Endothelial cell of umbilical vein (primary cell): ENCODE data around the gene GALNT17. TPM values are rescaled to one million over a fixed set of nuclear protein-coding genes. Genes with fewer than 3 reads are reported as not detected.
"Not testable (repeated sequence)": the region's sequence is repeated elsewhere in the genome, so short reads cannot be mapped to it uniquely, and the experiment has no call there.

Experiments used
- BruUV-seq: library from RNA; stranded (reverse); fragments of 400-500 nt; replicated peaks from 2 replicates; lab custom pipeline; 2021; lab: Mats Ljungman, UMichigan
- CTCF ChIA-PET: fragments of 300-600, 350-600 bp; sonication (Branson Sonifier 250); formaldehyde crosslinking; loops from one replicate; lab custom pipeline; 2021; ENCODE audit warnings: antibody characterized with exemption, inconsistent platforms; lab: Charles Lee
- POLR2A ChIA-PET: fragments of 300-600, 350-600 bp; sonication (Branson Sonifier 250); formaldehyde crosslinking; loops from one replicate; lab custom pipeline; 2021; ENCODE audit warnings: antibody characterized with exemption, inconsistent platforms; lab: Charles Lee
- DNase-seq: peaks from one replicate; pipeline ENCODE4 v3.0.0-alpha.2; 2011; ENCODE audit warnings: low read depth, low spot score
- FAIRE-seq: peaks from 2 replicates; lab custom pipeline; 2011; peaks lifted over from hg19 to GRCh38; lab: Jason Lieb, UNC
- H2AFZ ChIP-seq: 2 replicates; pipeline ENCODE4 v1.6.0; 2012; ENCODE audit warnings: low read depth, low read length, control low read depth, inconsistent platforms
- H3K27ac ChIP-seq: 2 replicates; pipeline ENCODE4 v1.5.1; 2011; ENCODE audit warnings: low read depth, mild to moderate bottlenecking, control low read depth, low read length, moderate library complexity; ENCODE audit not compliant: insufficient read depth
- H3K27me3 ChIP-seq, 2 experiments: 2 replicates each; pipeline versions ENCODE4 v1.6.0 to v1.6.1; 2011; ENCODE audit warnings: low read length in 2 of 2, mixed read lengths in 1 of 2; ENCODE audit not compliant: control insufficient read depth in 2 of 2, insufficient read depth in 2 of 2
- H3K36me3 ChIP-seq, 2 experiments: 2 replicates in 1 of 2; 3 replicates in 1 of 2; pipeline ENCODE4 v1.5.1; 2011; ENCODE audit warnings: low read length in 2 of 2, mild to moderate bottlenecking in 1 of 2, moderate library complexity in 1 of 2; ENCODE audit not compliant: control insufficient read depth in 2 of 2, insufficient read depth in 2 of 2; ENCODE audit errors: extremely low read depth in 1 of 2
- H3K4me1 ChIP-seq: 3 replicates; pipeline ENCODE4 v1.5.1; 2011; ENCODE audit warnings: mild to moderate bottlenecking, low read length; ENCODE audit not compliant: control insufficient read depth, insufficient read depth; ENCODE audit errors: extremely low read depth
- H3K4me2 ChIP-seq: 2 replicates; pipeline ENCODE4 v1.6.1; 2011; ENCODE audit warnings: low read length, control low read depth, mixed read lengths; ENCODE audit not compliant: insufficient read depth
- H3K4me3 ChIP-seq, 3 experiments: fragments of 200-600 bp in 1 of 3; sonication (generic), shearing (Covaris generic) in 1 of 3; replicated peaks in 1 of 3; 2 replicates each; pipeline ENCODE4 v1.5.1; 2011 to 2016; ENCODE audit warnings: control low read depth in 3 of 3, low read length in 3 of 3, mild to moderate bottlenecking in 2 of 3, inconsistent platforms in 1 of 3, low read depth in 1 of 3, moderate library complexity in 1 of 3; ENCODE audit not compliant: insufficient read depth in 1 of 3
- H3K79me2 ChIP-seq: 2 replicates; pipeline ENCODE4 v1.6.0; 2012; ENCODE audit warnings: low read length, inconsistent platforms; ENCODE audit not compliant: control insufficient read depth, insufficient read depth
- H3K9ac ChIP-seq: replicated peaks from 2 replicates; pipeline ENCODE3; 2011; ENCODE audit warnings: low read length, control low read depth; ENCODE audit not compliant: insufficient read depth; ENCODE audit errors: extremely low read depth
- H3K9me1 ChIP-seq: replicated peaks from 3 replicates; pipeline ENCODE4 v1.6.0; 2011; ENCODE audit warnings: mild to moderate bottlenecking, low read length; ENCODE audit not compliant: control insufficient read depth, insufficient read depth; ENCODE audit errors: extremely low read depth
- H3K9me3 ChIP-seq: replicated peaks from 2 replicates; pipeline ENCODE4 v1.5.1; 2012; ENCODE audit warnings: low read length, inconsistent platforms; ENCODE audit not compliant: control insufficient read depth, insufficient read depth
- H4K20me1 ChIP-seq: replicated peaks from 2 replicates; pipeline ENCODE3; 2011; ENCODE audit warnings: mild to moderate bottlenecking, low read length; ENCODE audit not compliant: control insufficient read depth, insufficient read depth; ENCODE audit errors: extremely low read depth
- GATA2 ChIP-seq: IDR thresholded peaks from 2 replicates; pipeline ENCODE4 v1.7.0; 2011; ENCODE audit warnings: low read depth, mild to moderate bottlenecking, moderate library complexity, mixed read lengths, low read length; ENCODE audit not compliant: insufficient read length, insufficient read depth
- MAX ChIP-seq: IDR thresholded peaks from 2 replicates; pipeline ENCODE4 v1.6.1; 2011; ENCODE audit not compliant: insufficient read depth, insufficient read length
- MYC ChIP-seq: IDR thresholded peaks from one replicate; pipeline ENCODE4 v1.6.1; 2011; ENCODE audit warnings: mild to moderate bottlenecking, low read depth, low read length
- POLR2AphosphoS5 ChIP-seq: IDR thresholded peaks from 2 replicates; pipeline ENCODE4 v1.6.1; 2012; ENCODE audit warnings: low read depth, mild to moderate bottlenecking, control low read depth, low read length, moderate library complexity; ENCODE audit not compliant: insufficient read depth
- dilution Hi-C: fragments of 300-500 bp; cut with MboI; formaldehyde crosslinking; loops from one replicate; pipeline ENCODE4 v1.15.0; 2019; ENCODE audit warnings: low sequenced_read_pairs; ENCODE audit not compliant: extremely low pct_ligation_motif_present
- intact Hi-C: fragments of 100-400 bp; cut with micrococcal nuclease; formaldehyde crosslinking; loops from one replicate; pipeline ENCODE4 v1.10.0; 2022
- polyA plus RNA-seq, 4 experiments: library from polyadenylated mRNA; depleted of rRNA in 3 of 4; stranded (reverse) in 3 of 4; unstranded in 1 of 4; fragments of >200 nt; gene quantifications; 2 replicates each; pipeline versions ENCODE4 v1.2.1 to v1.2.3, GENCODE V29; 2011 to 2012; ENCODE audit warnings: missing spikeins in 1 of 4
- total RNA-seq: library from RNA; stranded (reverse); gene quantifications from 2 replicates; pipeline ENCODE4 v1.2.3, GENCODE V29; 2021

The GALNT17 gene
- total and polyA plus RNA-seq, 2 donors (not counting 3 experiments of a cell fraction or from before 2014, with no cell fraction given) = not detected

GRCh38 chr7:71591876-71592275 is 459.9 kb downstream of the GALNT17 start:
- Histone ChIP-seq H3K9me3 (peaks cover 4% of the 10 kb centered on the region), H3K9me1 (no peaks in the 10 kb centered on the region), H3K4me2 (no peak overlapping the region), H3K4me3 (no peak overlapping the region), H3K27me3 (no peaks in the 10 kb centered on the region), H3K9ac (no peak overlapping the region), H3K4me1 (no peaks in the 10 kb centered on the region), H2AFZ (no peak overlapping the region), H3K36me3 (no peaks in the 10 kb centered on the region), H3K79me2 (no peaks in the 10 kb centered on the region), H3K27ac (no peak overlapping the region), H4K20me1 (no peaks in the 10 kb centered on the region)
- ChIA-PET POLR2A (no interaction called here), CTCF (no interaction called here)
- TF ChIP-seq GATA2 = no peak
- no peak for TF ChIP-seq MAX
- no peak for TF ChIP-seq POLR2AphosphoS5
- TF ChIP-seq MYC = no peak
- dilution Hi-C loops = no loop called here
- BruUV-seq = no TSS peak
- FAIRE-seq = no peak
- DNase-seq = no peak
- intact Hi-C loops = no loop called here

- DNase-seq, H3K9me1 ChIP-seq, H3K79me2 ChIP-seq, dilution Hi-C loops, H3K9me3 ChIP-seq, H3K9ac ChIP-seq, H3K27ac ChIP-seq, FAIRE-seq, BruUV-seq, H3K4me1 ChIP-seq, H3K36me3 ChIP-seq, POLR2A ChIA-PET, intact Hi-C loops, H3K4me3 ChIP-seq, H2AFZ ChIP-seq, H3K4me2 ChIP-seq, H4K20me1 ChIP-seq, CTCF ChIA-PET, H3K27me3 ChIP-seq: not testable (repeated sequence)
Measured at GRCh38 chr7:71592388-71592787, 460.4 kb downstream of the GALNT17 start.
